Memory B cell (primary cell): Measurements from ENCODE around the gene IRF8.
A peak's percentile ranks its signal among the peaks of the same experiment; 100 is the strongest.
"Not testable (repeated sequence)": the region's sequence is repeated elsewhere in the genome, so short reads cannot be mapped to it uniquely, and the experiment has no call there.

Source experiments
- ATAC-seq: fragments of 150-1000 bp; cut with Tn5 transposase; 2 replicates; pipeline ENCODE4 v1.10.0; 2021; ENCODE audit warnings: low read depth, mild to moderate bottlenecking, moderate library complexity
- DNase-seq, 2 donors: peaks; one replicate each; pipeline ENCODE4 v3.0.0; 2022; ENCODE audit warnings: low spot score in 2 of 2
- H3K27ac Mint-ChIP-seq: one replicate; pipeline ENCODE4 v1.8.0; 2022; ENCODE audit warnings: mild to moderate bottlenecking, moderate library complexity, mixed read lengths
- H3K27me3 Mint-ChIP-seq: one replicate; pipeline ENCODE4 v1.8.0; 2022; ENCODE audit warnings: mixed read lengths
- H3K36me3 Mint-ChIP-seq: one replicate; pipeline ENCODE4 v1.8.0; 2022; ENCODE audit warnings: mild to moderate bottlenecking, mixed read lengths
- H3K4me1 Mint-ChIP-seq: one replicate; pipeline ENCODE4 v1.8.0; 2022; ENCODE audit warnings: mixed read lengths
- H3K4me3 Mint-ChIP-seq: one replicate; pipeline ENCODE4 v1.8.0; 2022; ENCODE audit warnings: mild to moderate bottlenecking, moderate library complexity, mixed read lengths
- H3K9me3 Mint-ChIP-seq: one replicate; pipeline ENCODE4 v1.8.0; 2022; ENCODE audit warnings: mixed read lengths

IRF8 gene

DNA sequence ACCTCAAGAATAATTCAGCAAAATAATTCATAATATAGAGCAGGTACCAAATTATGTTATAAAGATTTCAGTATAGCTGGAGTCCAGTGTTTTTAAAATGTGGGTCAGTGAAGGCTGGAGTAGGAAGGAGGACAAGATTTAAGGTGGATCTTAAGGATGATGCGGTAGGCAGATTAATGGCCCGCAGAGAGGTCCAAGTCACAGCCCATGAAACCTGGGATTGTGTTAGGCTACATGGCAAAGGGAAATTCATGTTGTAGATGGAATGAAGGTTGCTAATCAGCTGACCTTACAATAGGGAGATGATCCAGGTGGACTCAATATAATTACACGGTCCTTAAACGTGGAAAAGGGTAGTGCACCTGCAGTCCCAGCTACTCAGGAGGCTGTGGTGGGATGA is 6.2 kb upstream of the IRF8 start:
- Mint-ChIP-seq H3K27ac (peak overlapping the region; percentile 64), H3K9me3 (no peaks in the 10 kb centered on the region), H3K4me1 (peaks cover 36% of the 10 kb centered on the region), H3K4me3 (no peak overlapping the region), H3K27me3 (no peaks in the 10 kb centered on the region), H3K36me3 (no peaks in the 10 kb centered on the region)
- DNase-seq (no peak), ATAC-seq (no peak)

DNA sequence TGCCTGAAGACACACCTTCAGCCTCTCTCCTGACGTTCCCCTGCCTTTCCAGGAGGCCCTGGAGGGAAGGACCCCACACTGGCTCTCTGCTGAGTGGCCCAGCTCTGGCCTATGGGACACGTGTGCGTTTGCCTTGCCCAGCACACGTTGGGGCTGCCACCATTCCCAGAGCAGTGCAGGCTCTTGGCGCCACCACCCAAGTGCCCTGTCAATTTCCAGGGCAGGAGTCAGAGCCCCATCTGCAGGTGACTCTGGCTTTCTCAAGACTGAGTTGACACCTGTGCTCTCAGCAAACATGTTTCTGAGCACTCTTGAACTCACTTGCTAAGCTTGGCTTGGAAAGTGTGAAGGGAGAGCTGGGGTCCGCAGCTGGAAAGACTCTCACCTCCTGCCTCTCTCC is 4.7 kb upstream of the IRF8 start:
- ATAC-seq = peak; percentile 25
- Mint-ChIP-seq H3K9me3 (no peaks in the 10 kb centered on the region), H3K4me1 (peaks cover 29% of the 10 kb centered on the region), H3K27ac (no peak overlapping the region), H3K36me3 (no peaks in the 10 kb centered on the region), H3K27me3 (no peaks in the 10 kb centered on the region), H3K4me3 (no peak overlapping the region)
- no peak for DNase-seq

DNA sequence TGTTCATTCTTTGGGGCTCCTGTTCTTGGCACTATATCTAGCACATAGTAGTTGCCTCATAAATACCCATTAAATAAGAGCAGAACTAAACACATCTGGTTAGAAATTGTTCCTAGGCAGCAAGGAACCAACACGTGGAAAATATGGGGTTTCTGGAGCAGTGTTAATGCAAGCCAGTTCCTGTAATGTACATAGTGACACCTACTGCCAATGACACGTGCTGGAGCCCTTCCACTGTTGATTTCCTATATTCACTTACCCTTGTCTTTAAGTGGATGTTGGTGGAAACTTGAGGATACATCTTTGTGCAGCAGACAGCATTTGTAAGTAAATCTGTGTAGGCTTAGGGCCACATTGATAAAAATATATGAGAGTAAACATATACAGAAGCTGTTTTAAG is 1.6 kb upstream of the IRF8 start:
- peaks cover 26% of the 10 kb centered on the region for H3K36me3 Mint-ChIP-seq
- H3K27ac Mint-ChIP-seq = no peak overlapping the region
- H3K4me1 Mint-ChIP-seq = peaks cover 35% of the 10 kb centered on the region
- H3K4me3 Mint-ChIP-seq = peak overlapping the region; percentile 54
- no peaks in the 10 kb centered on the region for H3K9me3 Mint-ChIP-seq
- H3K27me3 Mint-ChIP-seq = no peaks in the 10 kb centered on the region
- DNase-seq (no peak), ATAC-seq (no peak)

DNA sequence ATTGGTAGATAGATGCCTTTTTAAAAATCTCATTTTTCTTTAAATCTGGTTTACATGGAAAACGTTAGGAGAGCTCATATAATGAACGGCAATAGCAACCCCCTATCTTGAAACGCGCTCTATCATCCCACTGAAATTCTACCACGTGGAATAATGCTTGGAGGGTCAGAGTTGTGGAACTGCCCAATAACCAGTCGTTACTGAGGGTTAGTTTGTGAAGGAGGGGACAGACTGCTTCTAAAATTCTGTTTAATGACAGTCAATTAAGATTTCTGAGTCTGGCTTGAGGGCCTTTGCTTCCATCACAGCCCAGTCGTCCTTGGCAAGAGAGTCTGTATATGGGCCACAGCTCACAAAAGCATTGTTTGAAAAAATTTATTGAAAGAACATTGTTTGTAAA is 482 bp downstream of the IRF8 start:
- H3K27ac Mint-ChIP-seq = peak overlapping the region; percentile 98
- no peaks in the 10 kb centered on the region for H3K27me3 Mint-ChIP-seq
- DNase-seq (no peak), ATAC-seq (no peak)
- H3K4me3 Mint-ChIP-seq = peak overlapping the region; percentile 95
- H3K4me1 Mint-ChIP-seq = peaks cover 38% of the 10 kb centered on the region
- H3K36me3 Mint-ChIP-seq = peaks cover 43% of the 10 kb centered on the region
- no peaks in the 10 kb centered on the region for H3K9me3 Mint-ChIP-seq

- peak overlapping the region; percentile 98 for H3K27ac Mint-ChIP-seq
- H3K4me1 Mint-ChIP-seq = peaks cover 40% of the 10 kb centered on the region
- H3K27me3 Mint-ChIP-seq = no peaks in the 10 kb centered on the region
- H3K36me3 Mint-ChIP-seq = peaks cover 51% of the 10 kb centered on the region
- no peaks in the 10 kb centered on the region for H3K9me3 Mint-ChIP-seq
- peak overlapping the region; percentile 95 for H3K4me3 Mint-ChIP-seq
- ATAC-seq (no peak), DNase-seq (no peak)
Measured at GRCh38 chr16:85900027-85900792, 1.2 kb downstream of the IRF8 start.

GRCh38 chr16:85901110-85901509 is 2.1 kb downstream of the IRF8 start:
- Mint-ChIP-seq H3K4me3 (peak overlapping the region; percentile 95), H3K9me3 (no peaks in the 10 kb centered on the region), H3K27me3 (no peaks in the 10 kb centered on the region), H3K4me1 (peaks cover 37% of the 10 kb centered on the region), H3K27ac (peak overlapping the region; percentile 98), H3K36me3 (peaks cover 58% of the 10 kb centered on the region)
- ATAC-seq (no peak), DNase-seq (no peak)

DNA sequence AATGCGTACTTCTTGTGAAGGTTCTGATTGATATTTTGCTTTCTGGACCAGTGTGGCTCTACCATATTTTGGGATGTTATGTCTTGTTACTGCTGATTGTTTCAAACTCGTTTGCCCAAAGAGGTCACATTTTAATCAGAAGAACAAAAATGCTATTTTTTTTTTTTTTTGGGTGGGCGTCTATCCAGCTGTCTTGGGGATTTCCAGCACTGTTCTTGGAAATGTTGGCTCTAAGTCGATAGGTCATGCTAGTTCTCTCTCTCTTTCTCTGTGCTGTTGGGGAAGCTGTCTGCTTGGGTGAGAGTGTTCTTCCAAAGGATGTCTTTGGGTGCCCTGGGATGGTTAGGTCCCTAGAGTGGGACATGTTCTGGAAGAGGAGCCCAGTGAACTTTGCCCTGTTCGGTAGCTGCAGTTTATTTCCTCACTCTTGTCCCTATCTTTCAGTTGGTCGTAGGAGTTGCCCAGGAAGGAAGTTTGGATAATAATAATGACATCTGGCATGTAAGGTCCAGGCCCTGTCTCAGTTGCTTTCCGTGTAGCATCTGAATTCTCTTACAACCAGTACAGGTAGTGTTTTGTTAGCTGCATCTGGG is 2.9 kb downstream of the IRF8 start:
- no peaks in the 10 kb centered on the region for H3K27me3 Mint-ChIP-seq
- H3K4me1 Mint-ChIP-seq = peaks cover 42% of the 10 kb centered on the region
- no peak for DNase-seq
- peaks cover 64% of the 10 kb centered on the region for H3K36me3 Mint-ChIP-seq
- H3K4me3 Mint-ChIP-seq = peak overlapping the region; percentile 95
- no peaks in the 10 kb centered on the region for H3K9me3 Mint-ChIP-seq
- ATAC-seq = no peak
- H3K27ac Mint-ChIP-seq = peak overlapping the region; percentile 98

DNA sequence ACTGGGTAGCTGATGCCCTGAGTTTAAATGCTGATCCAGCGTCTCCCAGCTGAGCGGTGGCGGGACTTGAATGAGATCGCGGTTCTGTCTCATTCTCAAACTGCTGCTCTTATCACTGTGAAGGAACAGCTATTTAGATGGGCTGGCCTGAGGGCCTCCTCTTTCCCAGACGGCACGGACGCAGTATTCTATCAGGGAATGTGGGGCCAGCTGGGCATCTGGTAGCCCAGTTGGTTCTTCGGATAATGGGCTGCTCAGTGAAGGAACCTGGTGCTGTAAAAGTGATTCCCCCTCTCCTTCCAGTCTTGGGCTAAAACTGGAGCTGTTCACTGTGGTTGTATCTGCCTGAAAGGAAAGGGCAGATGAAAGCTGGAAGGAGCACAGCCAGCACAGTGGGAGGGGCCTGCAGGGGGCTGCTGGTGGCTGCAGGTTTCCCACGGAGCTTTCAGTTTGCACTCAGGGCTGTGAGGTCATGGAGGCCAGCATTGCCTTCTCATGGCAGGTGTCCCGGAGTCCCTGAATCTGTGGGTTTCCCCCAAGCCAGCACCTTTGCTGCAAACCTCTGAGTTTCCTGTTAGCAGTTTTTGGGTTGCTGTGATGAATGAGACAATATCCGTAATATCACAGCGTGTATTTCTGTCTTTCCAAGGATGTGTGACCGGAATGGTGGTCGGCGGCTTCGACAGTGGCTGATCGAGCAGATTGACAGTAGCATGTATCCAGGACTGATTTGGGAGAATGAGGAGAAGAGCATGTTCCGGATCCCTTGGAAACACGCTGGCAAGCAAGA is 3.6 kb downstream of the IRF8 start:
- Mint-ChIP-seq H3K27me3 (no peaks in the 10 kb centered on the region), H3K27ac (peak overlapping the region; percentile 98), H3K4me3 (peak overlapping the region; percentile 95), H3K9me3 (no peaks in the 10 kb centered on the region), H3K4me1 (peaks cover 41% of the 10 kb centered on the region), H3K36me3 (peaks cover 67% of the 10 kb centered on the region)
- DNase-seq (peak; percentile 64 to 79), ATAC-seq (peak; percentile 68)

GRCh38 chr16:85903559-85903958 is 4.6 kb downstream of the IRF8 start:
- DNase-seq (peak; percentile 57 to 78), ATAC-seq (peak; percentile 64)
- Mint-ChIP-seq H3K27ac (peak overlapping the region; percentile 98), H3K36me3 (peaks cover 71% of the 10 kb centered on the region), H3K4me3 (peak overlapping the region; percentile 95), H3K4me1 (peaks cover 42% of the 10 kb centered on the region), H3K27me3 (no peaks in the 10 kb centered on the region), H3K9me3 (no peaks in the 10 kb centered on the region)

- H3K36me3 Mint-ChIP-seq = peaks cover 76% of the 10 kb centered on the region
- H3K4me3 Mint-ChIP-seq = peak overlapping the region; percentile 95
- H3K4me1 Mint-ChIP-seq = peaks cover 53% of the 10 kb centered on the region
- peak overlapping the region; percentile 98 for H3K27ac Mint-ChIP-seq
- DNase-seq (no peak), ATAC-seq (no peak)
- no peaks in the 10 kb centered on the region for H3K27me3 Mint-ChIP-seq
- H3K9me3 Mint-ChIP-seq = no peaks in the 10 kb centered on the region
Measured at GRCh38 chr16:85905110-85906095, 6.4 kb downstream of the IRF8 start.

GRCh38 chr16:85906349-85906748 is 7.4 kb downstream of the IRF8 start:
- H3K27me3 Mint-ChIP-seq = no peaks in the 10 kb centered on the region
- no peaks in the 10 kb centered on the region for H3K9me3 Mint-ChIP-seq
- peaks cover 62% of the 10 kb centered on the region for H3K4me1 Mint-ChIP-seq
- no peak for ATAC-seq
- DNase-seq = no peak
- peak overlapping the region; percentile 95 for H3K4me3 Mint-ChIP-seq
- H3K27ac Mint-ChIP-seq = peak overlapping the region; percentile 98
- peaks cover 77% of the 10 kb centered on the region for H3K36me3 Mint-ChIP-seq

DNA sequence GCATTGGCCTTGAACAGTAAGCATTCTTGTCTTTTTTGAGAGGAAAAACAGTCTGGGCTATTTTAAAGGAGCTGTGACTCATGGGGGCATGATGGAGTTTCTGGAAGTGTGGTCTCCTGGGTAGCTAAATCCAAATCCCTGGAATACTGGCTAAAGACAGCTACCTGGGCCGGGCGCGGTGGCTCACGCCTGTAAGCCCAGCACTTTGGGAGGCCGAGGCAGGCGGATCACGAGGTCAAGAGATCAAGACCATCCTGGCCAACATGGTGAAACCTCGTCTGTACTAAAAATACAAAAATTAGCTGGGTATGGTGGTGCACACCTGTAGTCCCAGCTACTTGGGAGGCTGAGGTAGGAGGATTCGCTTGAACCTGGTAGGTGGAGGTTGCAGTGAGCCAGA is 8.3 kb downstream of the IRF8 start:
- peak overlapping the region; percentile 95 for H3K4me3 Mint-ChIP-seq
- H3K4me1 Mint-ChIP-seq = peaks cover 60% of the 10 kb centered on the region
- H3K27me3 Mint-ChIP-seq, ATAC-seq, H3K9me3 Mint-ChIP-seq, DNase-seq: not testable (repeated sequence)
- peak overlapping the region; percentile 98 for H3K27ac Mint-ChIP-seq
- peaks cover 76% of the 10 kb centered on the region for H3K36me3 Mint-ChIP-seq

GRCh38 chr16:85908444-85908843 is 9.5 kb downstream of the IRF8 start:
- Mint-ChIP-seq H3K27me3 (no peaks in the 10 kb centered on the region), H3K36me3 (peaks cover 69% of the 10 kb centered on the region), H3K4me3 (peak overlapping the region; percentile 78), H3K27ac (peak overlapping the region; percentile 94), H3K4me1 (peaks cover 63% of the 10 kb centered on the region), H3K9me3 (no peaks in the 10 kb centered on the region)
- ATAC-seq = peak; percentile 61
- DNase-seq = peak; percentile 50 to 58
